GM13976 (cell line): ENCODE data around the gene TMEM106A.

Source experiments
- DNase-seq: peaks from one replicate; pipeline ENCODE4 v3.0.0; 2012; ENCODE audit warnings: low spot score
- CTCF ChIP-seq: IDR thresholded peaks from 2 replicates; pipeline ENCODE4 v1.5.1; 2012; ENCODE audit warnings: borderline replicate concordance, mild to moderate bottlenecking; ENCODE audit not compliant: insufficient read depth; ENCODE audit errors: extremely low read depth, missing control alignments, control extremely low read depth
- in situ Hi-C: fragments of 300-500 bp; cut with MboI; formaldehyde crosslinking; loops from one replicate; pipeline ENCODE4 v1.12.0; 2022; ENCODE audit warnings: low sequenced_read_pairs, mixed read lengths, inconsistent platforms; ENCODE audit not compliant: unreplicated experiment

TMEM106A gene

GRCh38 chr17:43210576-43210975, 1.1 kb upstream of the TMEM106A start:
- TF ChIP-seq CTCF, result no peak
- in situ Hi-C loops, result loop anchor here (25.0 kb wide), 1 partner anchor 102 kb away; no protein-coding TSS in a partner anchor
- DNase-seq, result no peak

- peak; percentile 29 for DNase-seq
- in situ Hi-C loops, result loop anchor here (25.0 kb wide), 1 partner anchor 101 kb away; no protein-coding TSS in a partner anchor
- no peak for TF ChIP-seq CTCF
These were observed 574 bp upstream of the TMEM106A start for GRCh38 chr17:43211123-43211479.

DNA sequence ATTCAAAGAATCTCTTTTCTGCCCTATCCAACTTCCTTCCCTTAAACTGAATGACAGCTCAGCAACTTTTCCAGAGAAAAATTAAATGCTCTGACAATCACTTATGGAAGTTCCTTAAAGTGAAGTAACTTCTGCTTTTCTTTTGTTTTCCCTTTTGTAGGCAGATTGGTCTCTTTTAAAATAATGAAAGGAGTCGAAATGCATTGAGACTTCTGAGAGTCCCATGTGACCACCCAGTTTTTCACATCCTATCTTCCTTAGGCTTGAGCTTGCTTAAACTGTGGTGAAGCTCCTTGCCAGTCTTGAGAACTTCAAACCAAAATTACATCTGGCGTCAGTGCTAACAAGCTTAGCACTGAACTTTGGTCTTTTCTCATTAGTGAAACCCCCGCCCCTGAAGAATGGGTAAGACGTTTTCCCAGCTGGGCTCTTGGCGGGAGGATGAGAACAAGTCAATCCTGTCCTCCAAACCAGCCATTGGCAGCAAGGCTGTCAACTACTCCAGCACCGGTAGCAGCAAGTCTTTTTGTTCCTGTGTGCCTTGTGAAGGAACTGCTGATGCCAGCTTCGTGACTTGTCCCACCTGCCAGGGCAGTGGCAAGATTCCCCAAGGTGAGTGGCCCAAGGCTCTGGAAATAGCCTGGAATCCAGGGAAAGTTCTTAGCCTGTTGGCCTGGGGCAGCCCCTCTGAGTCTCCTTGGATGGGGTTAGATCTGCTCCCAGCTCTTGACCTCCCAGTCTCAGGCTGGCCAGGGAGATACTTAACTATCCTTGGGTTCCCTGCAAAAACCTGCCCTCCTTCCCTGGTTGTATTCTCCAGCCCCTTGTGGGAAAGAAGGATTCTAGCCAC, 1.2 kb downstream of the TMEM106A start:
- DNase-seq, result peak; percentile 40
- TF ChIP-seq CTCF, result no peak
- in situ Hi-C loops, result loop anchor here (25.0 kb wide), 1 partner anchor 99 kb away; no protein-coding TSS in a partner anchor

DNA sequence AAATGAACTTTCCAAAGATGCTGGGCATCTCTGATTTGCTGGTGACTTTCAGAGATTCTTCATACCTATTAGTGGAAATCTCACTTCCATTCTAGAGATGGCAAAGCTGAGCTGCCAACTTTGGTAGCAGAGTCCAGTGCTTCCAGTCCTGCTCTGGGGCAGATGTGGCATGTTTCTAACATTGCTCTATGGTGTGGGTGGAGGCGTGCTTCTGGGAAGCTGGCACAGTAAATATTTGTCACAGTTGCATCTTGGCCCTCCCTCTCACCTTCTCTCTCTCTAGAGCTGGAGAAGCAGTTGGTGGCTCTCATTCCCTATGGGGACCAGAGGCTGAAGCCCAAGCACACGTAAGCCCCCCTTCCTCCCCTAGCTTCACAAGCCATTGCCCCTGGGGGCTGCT, 1.9 kb downstream of the TMEM106A start:
- no peak for TF ChIP-seq CTCF
- DNase-seq, result no peak
- in situ Hi-C loops, result loop anchor here (25.0 kb wide), 1 partner anchor 99 kb away; no protein-coding TSS in a partner anchor

DNA sequence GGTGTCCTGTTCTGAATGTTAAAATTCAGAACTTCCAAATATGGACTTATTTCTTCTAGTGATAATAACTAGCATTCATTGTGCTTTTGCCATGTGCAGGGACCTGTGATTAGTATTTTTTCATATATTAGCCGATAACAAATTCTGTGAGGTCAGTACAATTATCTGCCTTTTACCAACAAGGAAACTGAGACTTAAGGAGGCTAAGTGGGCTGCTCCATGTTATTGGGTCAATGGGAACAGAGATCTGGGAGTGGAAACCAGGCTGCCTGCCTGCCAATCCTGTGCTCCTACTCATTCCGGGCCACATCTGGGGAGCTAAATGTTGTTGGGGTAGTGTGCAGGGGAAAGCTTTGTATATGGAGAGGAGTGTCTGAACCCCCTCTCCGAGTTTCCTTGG, 3.7 kb downstream of the TMEM106A start:
- TF ChIP-seq CTCF, result no peak
- in situ Hi-C loops, result loop anchor here (25.0 kb wide), 1 partner anchor 97 kb away; no protein-coding TSS in a partner anchor
- no peak for DNase-seq

- in situ Hi-C loops, result loop anchor here (25.0 kb wide), 1 partner anchor 96 kb away; no protein-coding TSS in a partner anchor
- no peak for DNase-seq
- TF ChIP-seq CTCF, result no peak
These were observed 4.7 kb downstream of the TMEM106A start for GRCh38 chr17:43216369-43216761.
